RCC 7860 (cell line): ENCODE measurements around the gene RPUSD1.
"Not testable (repeated sequence)": the region's sequence is repeated elsewhere in the genome, so short reads cannot be mapped to it uniquely, and the experiment has no call there.

Experiments
- DNase-seq: peaks from one replicate; pipeline ENCODE4 v3.0.0-alpha.2; 2015; ENCODE audit warnings: low spot score
- FAIRE-seq: peaks from 2 replicates; lab custom pipeline; 2012; peaks lifted over from hg19 to GRCh38; lab: Jason Lieb, UNC

Gene RPUSD1

GRCh38 chr16:751152-752006 is 36.8 kb downstream of the RPUSD1 start:
- FAIRE-seq: no peak
- no peak for DNase-seq

DNA sequence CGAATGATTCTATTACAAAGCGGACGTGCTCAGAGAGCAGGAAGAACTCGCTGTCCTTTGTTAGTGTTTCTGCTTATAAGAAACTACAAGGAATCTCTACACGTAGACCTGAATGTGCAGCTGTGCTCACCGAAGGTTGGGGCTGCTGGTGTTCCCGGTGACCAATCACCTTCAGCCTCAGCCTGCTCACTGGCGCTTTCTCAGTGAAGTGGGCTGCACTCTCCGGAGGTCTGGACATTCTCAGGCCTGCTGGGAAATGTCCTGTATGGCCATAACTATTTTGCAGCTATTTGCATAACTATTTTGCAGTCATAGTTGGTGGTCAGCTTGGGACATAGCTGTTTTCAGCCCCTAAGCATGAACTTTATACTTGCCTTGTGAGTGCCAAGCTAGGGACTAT is 37.7 kb downstream of the RPUSD1 start:
- DNase-seq: no peak
- FAIRE-seq: no peak

DNA sequence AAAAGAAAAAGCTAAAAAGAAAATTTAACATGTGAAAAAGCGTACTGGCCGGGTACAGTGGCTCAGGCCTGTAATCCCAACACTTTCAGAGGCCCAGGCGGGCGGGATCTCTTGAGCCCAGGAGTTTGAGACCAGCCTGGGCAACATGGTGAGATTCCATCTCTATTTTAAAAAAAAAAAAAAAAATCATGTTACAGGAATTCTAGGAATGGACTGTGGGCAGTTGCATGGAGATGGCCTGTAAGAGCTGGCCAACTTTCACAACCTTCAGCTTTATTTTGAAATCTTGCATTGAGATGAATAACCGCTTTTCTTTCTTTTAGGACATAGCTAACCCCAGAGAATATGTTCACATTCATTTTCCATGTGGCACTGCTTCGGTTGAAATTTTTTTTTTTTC is 39.2 kb downstream of the RPUSD1 start:
- DNase-seq (no peak), FAIRE-seq (no peak)

- FAIRE-seq (no peak), DNase-seq (no peak)
Measured at GRCh38 chr16:747978-748746, 40.0 kb downstream of the RPUSD1 start.

DNA sequence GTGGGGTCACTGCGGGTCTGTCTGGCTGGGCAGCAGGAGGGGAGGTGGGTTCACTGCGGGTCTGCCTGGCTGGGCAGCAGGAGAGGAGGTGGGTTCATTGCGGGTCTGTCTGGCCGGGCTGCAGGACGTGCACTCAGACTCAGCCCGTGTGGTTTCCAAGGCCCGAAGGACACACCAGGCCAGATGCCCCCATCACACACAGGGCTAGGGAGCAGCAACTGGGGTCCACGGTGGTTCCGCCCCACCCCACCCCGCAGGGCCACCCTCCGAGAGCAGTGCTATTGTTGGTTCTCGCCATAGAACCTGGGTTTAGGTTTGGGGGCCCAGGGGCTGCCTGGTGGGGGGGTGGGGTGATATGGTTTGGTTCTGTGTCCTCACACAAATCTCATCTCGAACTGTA is 41.5 kb downstream of the RPUSD1 start:
- no peak for FAIRE-seq

GRCh38 chr16:745739-746138 is 42.4 kb downstream of the RPUSD1 start:
- DNase-seq (no peak), FAIRE-seq (no peak)

More for the DNA sequence above, 41.5 kb downstream of the RPUSD1 start:
- no peak for DNase-seq

DNA sequence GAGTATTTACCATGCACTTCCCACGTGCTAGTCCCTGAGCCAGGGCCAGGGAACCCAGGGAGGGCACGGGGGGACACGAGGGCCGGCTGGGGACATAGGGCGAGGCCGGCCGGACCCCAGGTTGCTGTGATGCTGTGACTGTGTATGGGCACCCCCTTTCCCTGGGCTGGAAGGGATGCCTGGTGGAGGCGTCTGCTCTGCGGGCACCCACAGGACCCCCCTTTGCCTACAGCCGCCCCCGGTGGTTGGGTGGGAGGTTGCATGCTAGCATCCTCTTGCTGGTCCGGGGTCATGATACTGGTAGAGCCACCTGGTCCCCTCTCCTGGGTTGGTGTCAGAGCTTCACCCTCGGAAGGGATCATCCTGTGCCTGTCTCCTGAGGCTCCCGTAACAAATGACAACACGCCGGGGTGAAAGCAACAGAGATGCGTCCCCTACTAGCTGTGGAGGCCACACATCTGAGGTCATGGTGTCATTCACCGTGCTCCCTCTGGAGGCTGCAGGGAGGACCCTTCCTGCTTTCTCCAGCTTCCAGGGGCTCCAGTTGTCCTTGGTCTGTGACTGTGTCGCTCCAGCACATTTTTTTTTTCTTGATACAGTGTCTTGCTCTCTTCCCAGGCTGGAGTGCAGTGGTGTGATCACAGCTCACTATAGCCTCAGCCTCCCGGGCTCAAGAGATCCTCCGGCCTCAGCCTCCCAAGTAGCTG is 44.2 kb downstream of the RPUSD1 start:
- FAIRE-seq: no peak

DNA sequence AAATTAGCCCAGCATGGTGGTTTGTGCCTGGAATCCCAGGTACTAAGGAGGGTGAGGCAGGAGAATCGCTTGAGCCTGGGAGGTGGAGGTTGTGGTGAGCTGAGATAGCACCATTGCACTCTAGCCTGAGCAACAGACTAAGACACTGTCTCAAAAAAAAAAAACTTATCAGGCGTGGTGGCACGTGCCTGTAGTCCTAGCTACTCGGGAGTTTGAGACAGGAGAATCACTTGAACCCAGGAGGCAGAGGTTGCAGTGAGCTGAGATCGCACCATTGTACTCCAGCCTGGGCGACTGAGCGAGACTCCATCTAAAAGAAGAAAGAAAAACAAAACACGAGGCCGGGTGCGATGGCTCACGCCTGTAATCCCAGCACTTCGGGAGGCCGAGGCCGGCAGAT is 45.3 kb downstream of the RPUSD1 start:
- not testable (repeated sequence) for FAIRE-seq, DNase-seq

More for the DNA sequence above, 44.2 kb downstream of the RPUSD1 start:
- DNase-seq: no peak

DNA sequence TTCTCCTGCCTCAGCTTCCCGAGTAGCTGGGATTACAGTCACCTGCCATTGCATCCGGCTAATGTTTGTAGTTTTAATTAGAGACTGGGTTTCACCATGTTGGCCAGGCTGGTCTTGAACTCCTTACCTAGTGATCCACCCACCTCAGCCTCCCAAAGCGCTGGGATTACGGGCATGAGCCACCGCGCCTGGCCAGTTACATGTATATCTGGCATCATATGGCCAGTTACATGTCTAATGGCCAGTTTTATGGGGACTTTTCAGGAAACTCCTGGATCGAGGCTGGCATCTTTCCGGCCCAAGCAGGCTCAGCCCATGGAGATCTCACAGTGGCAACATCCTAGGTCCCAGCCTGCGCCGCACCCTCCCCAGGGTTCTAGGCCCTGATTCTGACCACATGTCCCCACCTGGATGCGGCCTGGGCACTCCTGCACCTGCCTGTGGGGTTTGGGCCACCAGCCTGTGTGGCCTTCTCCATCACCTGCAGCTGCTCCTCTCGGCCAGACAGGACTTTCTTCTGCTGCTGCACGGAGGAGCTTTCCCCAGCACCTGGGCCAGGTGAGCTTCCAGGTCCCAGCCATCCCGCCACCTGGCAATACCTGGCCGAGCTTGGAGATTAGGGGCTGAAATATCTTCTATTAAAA is 46.1 kb downstream of the RPUSD1 start:
- DNase-seq (no peak), FAIRE-seq (no peak)

DNA sequence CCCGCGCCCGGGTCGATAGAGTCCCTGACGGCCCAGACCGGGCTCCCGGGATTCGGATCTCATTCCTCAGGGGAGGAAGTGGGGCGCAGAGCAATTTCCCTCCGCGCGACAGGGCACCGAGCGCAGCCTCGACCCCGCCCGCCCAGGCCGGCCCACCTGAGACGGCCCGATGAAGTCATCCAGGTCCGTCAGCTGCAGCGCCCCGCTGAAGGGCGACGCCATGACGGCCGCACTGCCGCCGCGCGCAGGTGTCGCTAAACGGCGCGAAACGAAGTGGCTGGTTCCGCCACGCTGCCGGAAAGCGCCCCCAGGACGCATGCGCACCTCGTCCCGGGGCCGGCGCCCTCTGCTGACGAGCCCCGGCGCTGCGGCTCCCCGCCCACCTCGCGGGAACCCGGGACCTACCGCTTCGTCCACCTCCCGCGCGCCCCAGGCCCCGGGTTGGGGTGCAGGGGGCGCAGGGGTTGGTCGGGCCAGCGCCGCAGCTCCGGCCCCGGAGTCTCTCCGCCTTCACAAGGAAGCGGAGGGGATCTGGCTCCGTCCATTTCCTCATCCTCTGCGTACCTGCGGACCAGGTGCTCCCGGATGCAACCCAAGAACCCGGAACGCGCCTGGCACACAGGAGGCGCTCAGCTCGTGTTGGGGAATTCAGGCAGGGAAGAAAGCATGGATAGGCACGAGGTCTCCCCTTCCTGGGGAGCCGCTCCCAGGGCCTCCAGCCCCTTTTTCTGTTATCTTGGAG is 47.2 kb downstream of the RPUSD1 start, which contains the start of gene CIAO3:
Gene CIAO3 (minus strand): TSS at position 234 of the 742 bp plus-strand sequence. CDS start 12 bp downstream, at position 222.
- DNase-seq (peak; percentile 74), FAIRE-seq (no peak)

DNA sequence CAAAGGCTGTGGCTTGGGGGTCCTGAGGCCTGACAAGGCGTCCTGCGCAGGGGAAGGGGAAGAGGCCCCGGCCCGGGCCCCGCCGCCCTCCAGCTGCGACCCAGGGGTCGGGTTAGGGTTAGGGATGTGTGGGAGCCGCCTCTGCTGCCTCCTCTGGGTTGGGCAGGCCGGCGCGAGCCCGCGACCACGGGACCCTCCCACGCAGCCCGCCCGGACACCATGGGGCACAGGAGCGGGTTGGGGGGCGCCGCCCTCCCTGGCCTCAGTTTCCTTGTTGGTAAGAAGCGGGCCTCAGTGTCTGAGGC is 47.8 kb downstream of the RPUSD1 start:
- no peak for DNase-seq
- FAIRE-seq: no peak

DNA sequence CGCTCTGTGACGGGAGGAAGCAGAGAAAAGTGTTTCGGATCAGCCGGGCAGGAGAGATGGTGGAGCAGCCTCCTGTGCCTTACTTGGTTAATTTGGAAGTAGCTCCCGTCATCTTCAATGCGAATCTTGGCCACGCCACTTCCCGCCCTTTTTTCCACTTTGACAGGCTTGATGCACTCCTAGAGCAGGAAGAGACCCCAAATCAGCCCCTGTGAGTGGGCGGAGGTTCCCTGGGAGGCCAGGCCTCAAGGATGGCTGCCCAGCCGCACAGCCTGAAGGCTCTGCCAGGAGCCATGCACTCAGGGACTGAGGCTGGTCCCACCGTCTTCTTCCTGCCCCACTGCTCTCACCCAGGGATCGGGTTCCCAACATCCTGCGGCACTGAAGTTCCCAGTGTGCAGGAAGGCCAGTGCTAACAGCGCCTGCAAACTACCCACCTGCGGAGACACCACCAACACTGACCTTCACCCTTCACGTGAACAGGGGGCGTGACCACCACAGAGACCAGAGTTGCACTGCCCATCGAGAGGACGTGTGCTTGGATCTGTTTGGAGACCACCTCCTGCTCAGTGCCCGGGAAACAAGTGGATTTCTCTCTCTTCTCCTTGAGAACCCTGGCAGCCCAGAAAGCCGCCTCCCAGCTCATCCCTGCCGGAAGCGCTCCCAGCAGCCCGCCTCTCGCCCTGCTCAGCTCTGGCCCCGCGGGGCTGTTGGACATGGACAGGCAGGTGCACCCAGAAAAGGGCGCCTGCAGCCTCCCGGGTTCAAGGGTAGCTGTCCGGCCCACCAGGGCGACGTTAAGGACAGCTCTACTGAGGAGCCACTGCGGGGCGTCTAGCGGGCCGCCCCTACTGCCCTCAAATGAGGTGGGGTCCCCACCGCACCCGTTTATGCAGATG is 48.4 kb downstream of the RPUSD1 start:
- FAIRE-seq (no peak), DNase-seq (no peak)

DNA sequence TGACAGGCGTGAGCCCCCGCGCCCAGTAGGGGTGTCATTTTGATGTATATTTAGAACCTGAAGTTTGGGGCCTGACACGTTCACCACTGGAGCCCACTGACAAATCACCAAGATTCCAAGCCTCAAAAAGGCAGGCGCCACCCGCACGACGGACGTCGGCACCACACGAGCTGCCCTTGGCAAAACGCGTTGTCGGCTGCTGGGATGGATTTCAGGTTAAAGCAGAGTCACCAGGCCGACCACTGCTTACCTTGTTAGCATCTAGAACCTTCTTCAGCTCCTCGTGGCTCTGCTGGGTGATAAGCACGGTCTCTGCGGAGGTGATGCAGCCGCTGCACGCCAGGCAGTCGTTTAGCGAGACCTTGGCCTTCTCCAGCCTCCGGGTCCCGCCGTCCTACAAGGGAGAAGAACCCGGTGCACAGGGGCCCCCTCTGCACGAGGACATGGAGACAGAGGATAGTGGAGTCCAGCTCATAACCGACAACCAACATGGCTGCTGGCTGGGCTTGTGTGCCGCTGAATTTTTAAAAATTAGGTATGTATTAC is 51.2 kb downstream of the RPUSD1 start:
- FAIRE-seq (no peak), DNase-seq (no peak)

- FAIRE-seq (no peak), DNase-seq (no peak)
Measured at GRCh38 chr16:735982-736453, 52.2 kb downstream of the RPUSD1 start.

DNA sequence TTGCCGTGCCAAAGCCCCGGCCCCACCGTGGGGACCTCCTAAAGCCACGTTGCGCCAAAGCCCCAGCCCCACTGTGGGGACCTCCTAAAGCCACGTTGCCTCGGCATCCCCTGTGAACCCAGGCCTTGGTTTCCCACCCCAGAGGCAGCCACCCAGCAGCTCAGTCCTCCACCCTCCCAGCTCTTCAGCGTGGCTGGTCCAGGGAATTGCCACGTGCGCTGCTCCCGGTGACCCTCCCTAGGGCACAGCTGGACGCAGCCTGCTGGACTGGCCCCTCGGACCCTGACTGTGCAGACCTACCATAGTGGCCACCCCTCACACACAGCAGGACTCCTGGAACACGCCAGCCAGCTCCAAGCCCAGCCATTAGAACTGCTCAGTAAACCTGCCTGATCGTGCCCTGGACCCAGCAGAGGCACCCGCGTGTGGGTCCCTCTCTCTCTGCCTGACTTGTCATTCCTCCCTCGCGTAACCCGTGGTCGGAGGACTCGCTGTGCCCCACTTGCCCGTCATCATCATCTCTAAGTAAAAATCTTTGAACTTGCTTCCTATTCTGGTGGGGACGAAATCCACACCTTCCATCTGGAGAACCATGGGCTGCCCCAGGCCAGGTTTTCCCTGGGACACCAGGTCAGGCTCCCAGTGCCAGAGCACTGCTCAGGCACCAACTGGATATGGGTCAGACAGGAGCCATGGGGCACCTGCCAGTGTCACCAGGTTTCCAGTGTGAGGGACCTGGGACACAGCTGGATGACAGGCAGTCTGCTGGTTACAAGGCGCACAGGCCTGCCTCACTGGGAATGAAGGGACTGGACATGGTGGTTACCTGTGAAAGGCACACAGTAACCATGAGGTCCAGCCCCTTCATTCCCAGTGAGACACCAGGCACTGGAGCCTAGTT is 53.0 kb downstream of the RPUSD1 start:
- FAIRE-seq (no peak), DNase-seq (no peak)
